HG02973 (cell line): Measurements from ENCODE around the gene SHTN1.

Experiments
- ATAC-seq: cut with Tn5 transposase; IDR thresholded peaks from one replicate; pipeline ENCODE4 v1.9.1; 2021; ENCODE audit warnings: moderate library complexity; ENCODE audit not compliant: unreplicated experiment

The SHTN1 gene

DNA sequence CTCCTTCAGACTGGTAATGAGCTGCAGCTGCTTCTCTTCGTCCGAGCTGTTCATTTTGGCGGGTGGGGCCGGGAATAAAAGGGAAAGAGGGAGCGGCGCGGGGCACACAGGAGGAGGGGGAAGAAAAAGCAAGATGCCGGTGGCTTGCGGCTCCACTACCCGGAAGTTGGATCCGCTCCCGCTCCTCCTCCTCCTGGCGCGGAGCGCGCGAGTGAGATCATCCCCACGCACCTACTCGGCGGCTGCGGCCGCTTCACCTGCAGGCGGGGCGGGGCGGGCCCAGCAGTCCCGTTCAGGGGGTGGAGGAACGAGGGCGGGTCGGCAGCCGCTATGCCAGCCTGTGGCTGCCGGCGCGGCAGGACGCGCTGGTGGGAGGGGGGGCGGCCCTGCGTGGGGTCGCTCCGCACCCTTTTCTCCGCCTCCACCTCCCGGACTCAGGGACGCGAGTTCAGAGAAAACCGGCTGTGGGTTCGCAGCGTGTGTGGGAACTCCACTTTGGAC, at the start of gene SHTN1:
SHTN1 (minus strand) TSS at position 162 of the 501 bp plus-strand sequence; CDS start at position 54, 108 bp downstream.
- peak; percentile 60 for ATAC-seq

DNA sequence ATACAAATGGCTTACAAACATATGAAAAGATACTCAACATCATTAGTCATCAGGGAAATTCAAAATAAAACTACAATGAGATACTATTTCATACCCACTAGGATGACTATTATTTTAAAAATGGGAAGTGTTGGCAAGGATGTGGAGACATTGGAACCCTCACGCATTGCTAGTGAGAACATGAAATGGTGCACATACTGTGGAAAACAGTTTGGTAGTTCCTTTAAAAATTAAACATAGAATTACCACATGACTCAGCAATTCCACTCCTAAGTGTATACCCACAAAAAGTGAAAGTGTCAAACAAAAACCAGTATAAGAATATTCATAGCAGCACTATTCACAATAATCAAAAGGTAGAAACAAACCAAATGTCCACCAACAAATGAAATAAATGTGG, 48.5 kb upstream of the SHTN1 start:
- ATAC-seq = no peak

- no peak for ATAC-seq
Measured at GRCh38 chr10:117047947-117048346, 43.0 kb upstream of the SHTN1 start.

DNA sequence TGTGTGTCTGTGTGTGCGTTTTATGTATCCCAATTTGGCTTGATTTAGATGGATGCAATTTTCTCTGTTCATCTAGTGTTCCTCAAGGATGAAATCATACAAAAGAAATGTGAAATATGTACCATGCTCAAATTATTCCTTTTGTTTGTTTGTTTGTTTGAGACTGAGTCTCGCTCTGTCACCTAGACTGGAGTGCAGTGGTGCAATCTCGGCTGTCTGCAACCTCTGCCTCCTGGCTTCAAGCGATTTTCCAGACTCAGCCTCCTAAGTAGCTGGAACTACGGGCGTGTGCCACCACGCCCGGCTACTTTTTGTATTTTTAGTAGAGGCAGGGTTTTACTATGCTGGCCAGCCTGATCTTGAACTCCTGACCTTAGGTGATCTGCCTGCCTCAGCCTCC, 11.3 kb upstream of the SHTN1 start:
- no peak for ATAC-seq

- no peak for ATAC-seq
Measured at GRCh38 chr10:117014835-117015234, 9.8 kb upstream of the SHTN1 start.

DNA sequence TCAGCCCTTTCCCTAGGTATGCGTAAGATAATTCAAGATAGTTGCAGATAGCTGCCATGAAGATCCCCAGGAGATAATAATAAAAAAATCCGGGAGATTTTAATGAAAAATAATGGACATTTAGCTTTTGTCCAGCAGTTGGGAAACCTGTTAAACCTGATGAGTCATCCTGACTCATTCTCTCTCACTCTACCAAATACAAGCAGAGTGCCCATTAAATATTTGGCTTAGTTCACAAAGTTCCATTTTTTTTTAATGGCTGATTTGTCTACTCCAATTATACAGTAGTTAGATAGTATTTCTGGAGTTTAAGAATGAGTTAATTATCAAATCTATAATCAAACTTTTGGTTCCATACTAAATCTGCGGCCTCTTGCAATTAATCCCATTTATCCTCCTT, 2.1 kb upstream of the SHTN1 start:
- ATAC-seq = no peak

DNA sequence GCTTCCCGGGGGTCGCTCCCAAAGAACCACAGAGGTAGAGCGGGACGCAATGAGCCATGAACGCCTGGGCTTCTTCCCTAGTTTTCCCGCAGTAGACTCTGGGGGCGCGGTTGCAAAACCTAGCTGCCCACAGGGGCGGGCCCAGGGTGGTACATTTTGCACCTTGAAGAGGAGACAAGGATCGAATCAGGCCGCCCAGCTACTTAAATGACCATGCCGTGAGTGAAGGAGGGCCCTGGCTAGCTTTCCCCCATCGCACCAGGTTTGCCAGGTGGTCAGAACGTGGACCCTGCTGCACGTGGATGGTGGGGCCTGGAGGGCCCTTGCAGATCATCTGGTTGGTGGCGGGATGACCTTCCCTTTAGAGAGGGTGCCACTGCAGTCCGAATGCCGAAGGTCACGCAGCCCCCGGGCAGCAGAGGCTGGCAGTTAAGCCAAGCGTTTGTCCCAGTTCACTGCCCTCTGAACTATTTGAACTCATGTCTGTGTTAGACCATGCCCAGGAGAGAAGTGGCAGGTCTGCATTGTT, 604 bp upstream of the SHTN1 start:
- ATAC-seq = no peak

DNA sequence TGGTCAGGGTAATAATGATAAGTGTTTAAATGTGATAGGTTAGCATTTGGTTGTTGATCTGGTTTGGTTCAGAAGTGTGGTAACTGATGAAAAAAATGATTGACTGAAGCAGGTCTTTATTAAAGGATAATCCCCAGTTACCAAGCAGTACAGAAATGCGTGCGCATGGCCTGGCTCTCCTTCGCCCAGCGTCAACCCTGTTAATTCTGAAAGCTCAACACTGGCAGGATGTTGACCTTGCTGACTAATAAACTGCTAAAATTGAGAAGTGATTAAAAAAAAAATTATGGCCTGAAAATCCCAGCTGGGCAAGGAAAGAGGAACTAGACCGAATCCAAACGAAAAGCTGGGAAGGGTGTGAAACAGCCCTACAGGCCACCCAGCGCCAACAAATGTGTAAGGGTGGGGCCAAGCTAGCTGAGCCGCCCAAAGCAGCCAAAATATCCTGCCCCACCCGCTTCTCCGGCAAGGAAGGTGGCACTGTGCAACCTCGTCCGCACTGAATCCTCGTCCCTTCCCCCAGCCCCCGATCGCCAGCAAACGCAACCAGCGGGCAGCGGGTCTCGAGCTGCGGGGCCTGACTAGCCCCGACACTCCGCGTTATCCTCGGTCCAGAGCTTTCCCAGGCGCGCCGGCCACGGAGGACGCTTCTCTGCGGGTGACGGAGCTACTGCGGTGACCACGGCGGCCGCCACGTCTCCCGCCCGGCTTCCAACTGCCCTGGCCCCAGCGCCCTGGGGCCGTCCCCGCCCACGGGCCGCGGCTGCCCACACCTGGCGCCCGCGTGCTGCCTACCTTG, 561 bp downstream of the SHTN1 start:
- peak; percentile 59 for ATAC-seq

- ATAC-seq = no peak
Measured at GRCh38 chr10:117003336-117003735, 1.7 kb downstream of the SHTN1 start.

GRCh38 chr10:117002206-117002605, 2.8 kb downstream of the SHTN1 start:
- ATAC-seq = no peak

- ATAC-seq = no peak
Measured at GRCh38 chr10:117001144-117001543, 3.8 kb downstream of the SHTN1 start.

GRCh38 chr10:117000580-117000979, 4.4 kb downstream of the SHTN1 start:
- ATAC-seq = no peak

DNA sequence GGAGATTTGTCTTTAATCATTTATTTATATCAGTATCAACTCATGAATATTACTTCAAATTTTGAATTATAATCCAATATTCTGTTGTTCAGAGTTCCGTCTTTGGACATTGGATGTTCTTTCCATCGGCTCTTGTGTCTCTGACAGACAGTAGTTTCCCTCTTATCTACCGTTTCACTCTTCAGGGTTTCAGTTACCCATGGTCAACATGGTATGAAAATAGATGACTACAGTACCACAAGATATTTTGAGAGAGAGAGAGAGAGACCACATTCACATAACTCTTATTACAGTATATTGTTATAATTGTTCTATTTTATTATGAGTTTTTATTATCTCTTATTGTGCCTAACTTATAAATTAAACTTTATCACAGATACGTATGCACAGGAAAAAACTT, 6.8 kb downstream of the SHTN1 start:
- ATAC-seq = no peak

GRCh38 chr10:116997015-116997414, 8.0 kb downstream of the SHTN1 start:
- ATAC-seq = no peak

- no peak for ATAC-seq
Measured at GRCh38 chr10:116995648-116996047, 9.3 kb downstream of the SHTN1 start.

DNA sequence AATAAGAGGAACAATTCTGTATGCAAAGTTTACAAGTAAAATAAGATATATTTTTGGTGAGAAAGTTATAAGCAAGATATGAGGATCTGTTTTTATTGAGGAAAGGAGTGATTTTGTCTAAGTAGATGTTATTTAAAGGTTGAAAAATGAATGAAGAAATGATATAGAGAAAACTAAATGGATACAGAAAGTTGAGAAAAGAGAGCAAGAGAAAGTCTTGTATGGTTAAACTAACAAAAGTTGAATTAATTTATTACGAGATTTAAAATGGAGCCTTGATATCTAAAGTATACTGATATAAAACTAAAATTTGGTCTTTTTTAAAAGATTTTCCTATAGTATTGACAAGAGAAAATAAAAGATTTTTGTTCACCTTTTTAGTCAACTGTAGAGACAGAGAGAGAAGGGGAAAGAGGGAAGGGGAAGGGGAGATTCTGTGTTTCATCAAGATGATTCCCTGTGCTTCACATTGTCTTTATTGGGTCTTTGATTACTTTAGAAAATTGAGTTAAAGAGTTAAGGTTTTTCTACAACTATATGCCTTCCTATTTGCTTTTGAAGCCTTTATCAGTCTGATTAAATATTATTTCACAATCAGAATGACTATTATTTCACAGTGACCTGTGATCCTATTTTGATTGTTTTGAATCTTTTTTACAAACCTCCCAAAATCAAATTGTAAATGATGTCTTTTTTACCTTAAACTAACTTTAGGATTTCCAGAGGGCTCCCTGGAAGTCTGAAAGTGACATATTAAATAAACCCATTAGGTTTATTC, 10.7 kb downstream of the SHTN1 start:
- ATAC-seq = no peak

DNA sequence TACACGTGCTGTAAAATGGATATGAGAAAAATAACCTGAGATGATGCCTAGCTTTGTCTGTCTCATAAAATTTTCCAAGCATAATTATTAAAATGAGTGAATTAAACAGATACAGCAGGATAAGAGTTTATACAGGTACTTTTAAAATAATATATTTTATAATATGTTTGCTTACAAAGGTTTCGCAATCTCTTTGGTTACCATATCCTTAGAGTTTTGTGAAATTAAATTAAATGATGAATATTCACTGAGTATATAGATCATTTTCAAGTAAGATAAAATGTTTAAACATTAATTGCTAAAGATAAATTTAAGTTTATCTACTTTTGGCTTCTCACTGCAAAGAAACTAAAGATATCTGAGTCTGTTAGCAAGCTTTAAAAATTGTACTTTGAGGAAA, 11.4 kb downstream of the SHTN1 start:
- ATAC-seq = no peak

DNA sequence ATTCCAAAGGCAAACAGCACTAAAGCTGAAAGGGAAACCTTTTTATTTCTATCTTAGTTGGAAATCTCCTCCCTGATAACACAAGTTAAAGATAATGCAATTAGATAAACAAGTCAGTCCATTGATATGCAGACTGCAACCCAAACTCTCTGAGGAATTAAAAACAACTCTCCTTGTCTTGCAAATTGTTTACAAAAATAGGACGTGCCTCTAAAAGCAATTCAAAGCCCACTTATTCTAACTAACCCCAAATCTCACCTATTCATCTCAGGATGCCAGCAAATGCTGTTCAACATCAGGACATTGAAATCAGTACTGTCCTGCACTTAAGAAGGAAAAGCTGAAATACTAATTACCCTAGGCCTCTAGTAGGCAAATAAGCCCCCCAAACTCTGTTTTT, 12.8 kb downstream of the SHTN1 start:
- ATAC-seq = no peak

- no peak for ATAC-seq
Measured at GRCh38 chr10:116990276-116990800, 14.6 kb downstream of the SHTN1 start.

DNA sequence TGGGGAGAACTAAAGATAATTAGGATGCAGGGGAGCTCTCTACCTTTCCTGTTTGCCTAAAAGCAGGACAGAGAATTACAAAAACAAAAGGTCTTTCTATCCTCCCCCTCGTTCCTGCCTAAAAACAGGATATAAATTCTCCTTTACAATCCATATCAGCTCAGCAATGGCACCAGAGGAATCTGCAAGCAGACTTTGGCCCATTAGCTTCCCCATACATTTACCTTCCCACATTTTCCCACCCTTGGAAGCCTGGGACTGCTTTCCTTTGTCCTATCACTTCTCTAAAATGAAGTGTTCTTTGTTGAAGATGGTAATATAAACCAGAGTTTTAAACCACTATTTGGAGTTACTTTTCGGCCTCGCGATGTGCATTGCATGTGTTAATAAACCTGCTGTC, 15.5 kb downstream of the SHTN1 start:
- ATAC-seq = no peak

GRCh38 chr10:116988311-116988710, 16.7 kb downstream of the SHTN1 start:
- no peak for ATAC-seq

DNA sequence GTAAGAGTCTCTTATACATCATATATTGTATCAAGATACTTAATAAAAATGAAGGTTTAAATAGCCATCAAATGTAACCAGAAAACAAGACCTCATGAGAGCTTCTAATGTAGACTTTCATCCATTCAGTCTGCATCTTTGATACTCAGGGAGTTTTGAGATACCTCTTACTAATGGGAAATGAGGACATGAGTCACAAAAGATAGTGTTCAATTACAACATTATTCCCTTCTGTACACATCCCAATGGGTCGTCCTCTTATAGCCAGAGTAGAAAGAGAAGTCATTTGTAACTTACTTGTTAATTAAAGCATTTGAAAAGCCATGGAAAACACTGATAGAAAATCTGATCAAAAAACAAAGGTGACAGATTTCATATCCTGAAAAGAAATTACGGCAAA, 19.4 kb downstream of the SHTN1 start:
- no peak for ATAC-seq
